Activated naive CD8-positive, alpha-beta T cell treated with anti-CD3 and anti-CD28 coated beads for 36 hours (primary cell): ENCODE data around the gene HSDL1. TPM values are rescaled to one million over a fixed set of nuclear protein-coding genes. Genes with fewer than 3 reads are reported as not detected.

Experiments used
- DNase-seq: peaks from one replicate; pipeline ENCODE4 v3.0.0; 2021
- H3K27ac Mint-ChIP-seq: one replicate; pipeline ENCODE4 v1.8.0; 2022; ENCODE audit warnings: mild to moderate bottlenecking, moderate library complexity, mixed read lengths
- H3K27me3 Mint-ChIP-seq: one replicate; pipeline ENCODE4 v1.8.0; 2022; ENCODE audit warnings: mild to moderate bottlenecking, mixed read lengths
- H3K36me3 Mint-ChIP-seq: one replicate; pipeline ENCODE4 v1.8.0; 2021; ENCODE audit warnings: mild to moderate bottlenecking, mixed read lengths
- H3K4me1 Mint-ChIP-seq: one replicate; pipeline ENCODE4 v1.8.0; 2021; ENCODE audit warnings: mixed read lengths
- H3K4me3 Mint-ChIP-seq: one replicate; pipeline ENCODE4 v1.8.0; 2022; ENCODE audit warnings: mild to moderate bottlenecking, moderate library complexity, mixed read lengths
- H3K9me3 Mint-ChIP-seq: one replicate; pipeline ENCODE4 v1.8.0; 2022; ENCODE audit warnings: mixed read lengths
- total RNA-seq, 2 experiments: library from RNA; stranded (reverse); gene quantifications; one replicate each; pipeline ENCODE4 v1.2.3, GENCODE V29; 2021

HSDL1 gene
- total RNA-seq, 2 experiments from 2014 or later = 13.2 to 13.9 TPM

GRCh38 chr16:84179612-84180320, 34.8 kb upstream of the HSDL1 start:
- Mint-ChIP-seq H3K4me1 (peaks cover 21% of the 10 kb centered on the region), H3K36me3 (peaks cover 4% of the 10 kb centered on the region), H3K4me3 (no peak overlapping the region), H3K9me3 (no peaks in the 10 kb centered on the region), H3K27me3 (no peaks in the 10 kb centered on the region), H3K27ac (no peak overlapping the region)
- no peak for DNase-seq

DNA sequence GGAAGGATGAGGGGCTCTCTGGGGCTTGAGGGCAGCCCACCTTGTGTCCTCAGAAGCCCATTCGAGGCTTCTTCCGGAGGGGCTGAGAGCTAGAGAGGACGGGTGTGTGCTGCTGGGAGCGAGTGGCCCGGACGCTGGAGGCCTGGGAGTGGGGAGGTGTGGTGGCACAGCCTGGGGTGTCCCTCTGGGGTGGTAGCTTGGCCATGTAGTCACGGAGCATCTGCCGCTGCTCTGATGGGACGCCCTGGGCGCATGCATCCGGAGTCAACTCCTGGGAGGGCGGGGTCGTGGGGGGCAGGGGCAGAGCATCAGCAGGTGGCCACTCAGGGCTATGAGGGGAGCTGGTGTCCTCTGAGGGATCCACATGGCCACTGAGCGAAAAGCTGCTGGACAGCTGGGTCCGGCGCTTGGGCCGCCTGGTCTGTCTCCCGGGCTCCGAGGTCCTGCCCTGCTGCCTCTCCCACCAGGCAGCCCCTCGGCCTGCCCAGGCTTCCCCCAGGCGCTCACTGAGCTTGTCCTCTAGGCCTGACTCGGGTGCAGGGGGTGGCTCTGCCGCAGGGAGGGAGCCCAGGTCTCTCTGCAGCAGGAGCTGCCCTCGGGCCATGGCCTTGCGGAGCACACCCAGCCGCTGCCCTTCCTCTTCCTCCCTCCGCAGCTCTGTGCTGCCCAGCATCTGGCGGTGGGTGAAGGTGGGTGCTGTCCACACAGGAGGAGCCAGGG, 34.1 kb upstream of the HSDL1 start:
- H3K4me3 Mint-ChIP-seq = no peak overlapping the region
- no peaks in the 10 kb centered on the region for H3K27me3 Mint-ChIP-seq
- peaks cover 17% of the 10 kb centered on the region for H3K4me1 Mint-ChIP-seq
- no peak overlapping the region for H3K27ac Mint-ChIP-seq
- H3K36me3 Mint-ChIP-seq = no peaks in the 10 kb centered on the region
- no peaks in the 10 kb centered on the region for H3K9me3 Mint-ChIP-seq
- DNase-seq = no peak

- DNase-seq = no peak
- no peak overlapping the region for H3K4me3 Mint-ChIP-seq
- peak overlapping the region; percentile 59 for H3K27ac Mint-ChIP-seq
- peaks cover 17% of the 10 kb centered on the region for H3K4me1 Mint-ChIP-seq
- no peaks in the 10 kb centered on the region for H3K27me3 Mint-ChIP-seq
- no peaks in the 10 kb centered on the region for H3K9me3 Mint-ChIP-seq
- no peaks in the 10 kb centered on the region for H3K36me3 Mint-ChIP-seq
These were observed 33.3 kb upstream of the HSDL1 start for GRCh38 chr16:84178146-84178765.

DNA sequence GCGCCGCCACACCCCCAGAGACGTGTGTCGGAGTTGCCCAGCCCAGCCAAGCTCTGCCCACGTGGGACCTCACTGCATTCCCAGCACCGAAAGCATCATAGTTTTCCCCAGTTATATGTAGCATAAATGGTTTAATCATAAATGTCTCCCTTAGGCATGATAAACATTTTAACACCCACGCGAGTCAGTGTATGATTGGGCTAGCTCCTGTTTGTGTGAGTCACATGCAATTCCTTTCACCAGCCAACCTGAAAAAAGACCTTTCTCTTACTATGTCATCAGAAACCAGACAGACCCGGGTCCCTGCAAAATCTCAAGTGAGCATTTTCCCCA, 32.7 kb upstream of the HSDL1 start:
- Mint-ChIP-seq H3K36me3 (no peaks in the 10 kb centered on the region), H3K4me1 (peaks cover 17% of the 10 kb centered on the region), H3K27me3 (no peaks in the 10 kb centered on the region), H3K27ac (peak overlapping the region; percentile 59), H3K4me3 (no peak overlapping the region), H3K9me3 (no peaks in the 10 kb centered on the region)
- no peak for DNase-seq

- H3K27me3 Mint-ChIP-seq = no peaks in the 10 kb centered on the region
- no peaks in the 10 kb centered on the region for H3K9me3 Mint-ChIP-seq
- H3K4me3 Mint-ChIP-seq = no peak overlapping the region
- no peak overlapping the region for H3K27ac Mint-ChIP-seq
- DNase-seq = no peak
- peaks cover 17% of the 10 kb centered on the region for H3K4me1 Mint-ChIP-seq
- H3K36me3 Mint-ChIP-seq = no peaks in the 10 kb centered on the region
These were observed 31.4 kb upstream of the HSDL1 start for GRCh38 chr16:84176192-84177053.

DNA sequence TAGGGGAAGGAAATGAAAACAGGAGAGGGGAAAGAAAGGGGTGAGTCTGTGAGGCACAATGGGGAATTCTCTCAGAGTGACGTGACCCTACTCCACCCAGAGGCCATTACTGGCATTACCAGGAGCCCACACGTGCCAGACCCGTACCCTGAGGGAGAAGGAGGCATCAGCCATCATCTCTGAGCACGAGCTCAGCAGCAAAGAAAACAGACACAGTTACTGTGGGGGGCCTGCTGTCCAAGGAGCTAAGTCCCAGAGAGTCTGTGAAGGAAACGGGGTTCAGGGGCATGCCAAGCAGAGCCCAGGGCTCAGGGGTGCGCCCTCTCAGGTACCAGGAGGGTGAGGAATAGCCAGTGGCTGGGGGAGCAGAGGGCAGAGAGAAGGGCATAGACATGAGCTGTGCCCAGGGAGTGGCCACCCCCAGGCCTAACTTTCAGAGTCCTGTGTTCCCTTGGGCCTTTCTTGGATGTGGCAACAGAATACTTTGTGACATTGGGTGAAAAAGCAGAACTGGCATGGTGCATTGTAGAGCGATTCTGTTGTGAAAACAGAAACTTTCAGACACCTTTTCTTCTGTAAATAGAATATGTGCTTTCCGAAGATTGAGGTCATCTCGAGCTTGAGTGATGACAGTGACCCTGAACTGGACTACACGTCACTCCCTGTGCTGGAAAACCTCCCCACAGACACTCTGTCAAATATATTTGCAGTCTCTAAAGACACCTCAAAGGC, 30.5 kb upstream of the HSDL1 start:
- no peaks in the 10 kb centered on the region for H3K27me3 Mint-ChIP-seq
- H3K36me3 Mint-ChIP-seq = no peaks in the 10 kb centered on the region
- H3K4me3 Mint-ChIP-seq = no peak overlapping the region
- DNase-seq = peak; percentile 59
- peaks cover 17% of the 10 kb centered on the region for H3K4me1 Mint-ChIP-seq
- no peaks in the 10 kb centered on the region for H3K9me3 Mint-ChIP-seq
- no peak overlapping the region for H3K27ac Mint-ChIP-seq

DNA sequence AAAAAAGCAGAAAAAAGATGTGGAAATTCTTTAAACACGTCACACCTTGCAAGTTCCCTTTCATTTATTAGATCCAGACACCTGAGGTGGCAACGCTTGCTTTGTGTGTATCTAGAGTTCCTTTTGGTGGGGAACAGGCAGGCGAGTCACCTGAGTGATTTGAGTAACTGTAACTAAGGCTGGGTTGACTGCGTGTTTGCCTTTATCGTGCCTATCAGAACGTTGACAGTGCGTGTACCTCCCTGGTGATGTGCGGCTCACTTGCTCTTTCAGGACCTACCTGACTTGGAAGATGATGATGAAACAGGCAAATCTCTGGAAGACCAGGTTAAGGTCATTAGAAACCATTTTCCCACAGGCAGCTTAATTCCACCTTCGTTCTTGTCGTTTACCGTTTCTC, 29.4 kb upstream of the HSDL1 start:
- no peak for DNase-seq
- no peaks in the 10 kb centered on the region for H3K36me3 Mint-ChIP-seq
- H3K27ac Mint-ChIP-seq = no peak overlapping the region
- peaks cover 17% of the 10 kb centered on the region for H3K4me1 Mint-ChIP-seq
- H3K9me3 Mint-ChIP-seq = no peaks in the 10 kb centered on the region
- H3K27me3 Mint-ChIP-seq = peaks cover 8% of the 10 kb centered on the region
- no peak overlapping the region for H3K4me3 Mint-ChIP-seq

DNA sequence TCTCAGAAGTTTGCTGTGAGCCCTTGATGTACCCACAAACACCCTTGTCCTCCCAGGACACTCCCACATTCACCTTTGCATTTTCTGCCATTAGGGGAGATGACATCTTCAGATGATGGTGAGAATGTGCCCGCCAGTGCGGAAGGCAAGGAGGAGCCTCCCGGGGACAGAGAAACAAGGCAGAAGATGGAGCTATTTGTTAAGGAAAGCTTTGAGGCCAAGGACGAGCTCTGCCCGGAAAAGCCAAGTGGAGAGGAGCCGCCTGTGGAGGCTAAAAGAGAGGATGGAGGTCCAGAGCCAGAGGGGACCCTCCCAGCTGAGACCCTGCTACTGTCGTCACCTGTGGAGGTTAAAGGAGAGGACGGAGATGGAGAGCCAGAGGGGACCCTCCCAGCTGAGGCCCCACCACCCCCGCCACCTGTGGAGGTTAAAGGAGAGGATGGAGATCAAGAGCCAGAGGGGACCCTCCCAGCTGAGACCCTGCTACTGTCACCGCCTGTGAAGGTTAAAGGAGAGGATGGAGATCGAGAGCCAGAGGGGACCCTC, 24.9 kb upstream of the HSDL1 start:
- Mint-ChIP-seq H3K9me3 (no peaks in the 10 kb centered on the region), H3K27me3 (peaks cover 12% of the 10 kb centered on the region), H3K27ac (no peak overlapping the region), H3K36me3 (no peaks in the 10 kb centered on the region), H3K4me3 (no peak overlapping the region), H3K4me1 (no peaks in the 10 kb centered on the region)
- DNase-seq = no peak

DNA sequence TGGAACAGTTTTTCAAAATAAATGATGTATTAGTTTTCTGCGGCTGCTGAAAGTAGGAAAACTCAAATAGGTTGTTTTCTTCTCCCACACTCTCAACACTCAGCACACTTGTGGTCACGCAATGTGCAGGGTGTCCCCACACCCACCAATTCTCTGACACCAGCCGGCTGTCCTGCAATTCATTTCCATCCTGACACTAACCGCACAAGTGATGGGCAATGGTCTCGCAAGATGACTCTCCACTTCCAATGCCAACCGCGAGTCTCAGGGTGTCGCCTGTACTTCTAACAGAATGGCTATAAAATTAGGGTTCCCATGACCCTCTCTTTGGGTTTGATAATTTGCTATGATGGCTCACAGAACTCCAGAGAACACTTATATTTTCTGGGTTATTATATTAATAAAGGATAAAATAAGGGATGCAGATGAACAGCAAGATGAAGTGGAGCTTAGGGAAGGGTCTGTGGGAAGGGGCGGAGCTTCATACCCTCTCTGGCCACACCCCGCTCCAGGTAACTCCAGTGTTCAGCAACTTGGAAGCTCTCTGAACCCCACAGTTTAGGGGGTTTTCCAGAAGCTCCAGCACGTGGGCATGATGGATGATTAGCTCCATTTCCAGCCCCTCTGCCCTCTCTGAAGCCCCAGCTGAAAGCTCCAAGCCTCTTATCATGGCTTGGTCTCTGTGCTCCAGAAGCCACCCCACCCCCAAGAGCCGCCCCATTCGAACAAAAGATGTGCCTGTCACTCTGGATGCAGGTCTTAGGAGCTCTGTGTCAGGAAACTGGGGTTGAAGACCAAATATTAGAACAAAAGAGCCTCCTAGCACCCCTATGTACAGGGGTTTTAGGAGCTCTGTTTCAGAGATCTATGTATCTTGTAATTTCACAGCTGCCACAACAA, 22.1 kb upstream of the HSDL1 start:
- Mint-ChIP-seq H3K27me3 (peaks cover 15% of the 10 kb centered on the region), H3K36me3 (no peaks in the 10 kb centered on the region), H3K9me3 (no peaks in the 10 kb centered on the region), H3K4me1 (no peaks in the 10 kb centered on the region), H3K27ac (no peak overlapping the region), H3K4me3 (no peak overlapping the region)
- no peak for DNase-seq

DNA sequence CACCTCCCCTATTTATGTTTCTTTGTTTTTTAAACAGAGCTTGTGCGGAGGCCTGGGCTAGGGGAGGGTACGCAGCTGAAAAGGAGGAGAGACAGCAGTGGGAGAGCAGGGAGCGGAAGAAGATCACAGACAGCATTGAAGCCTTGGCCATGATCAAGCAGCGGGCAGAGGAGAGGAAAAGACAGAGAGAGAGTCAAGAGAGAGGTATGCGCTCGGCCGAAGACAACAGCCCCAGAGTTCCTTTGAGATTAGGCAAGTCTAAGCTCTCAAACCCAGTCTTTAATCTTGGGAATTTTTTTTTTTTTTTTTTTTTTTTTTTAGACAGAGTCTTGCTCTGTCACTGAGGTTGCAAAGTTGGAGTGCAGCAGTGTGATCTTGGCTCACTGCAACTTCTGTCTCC, 20.8 kb upstream of the HSDL1 start:
- Mint-ChIP-seq H3K27ac (no peak overlapping the region), H3K4me3 (no peak overlapping the region), H3K4me1 (no peaks in the 10 kb centered on the region), H3K9me3 (no peaks in the 10 kb centered on the region), H3K27me3 (peaks cover 15% of the 10 kb centered on the region), H3K36me3 (no peaks in the 10 kb centered on the region)
- no peak for DNase-seq

DNA sequence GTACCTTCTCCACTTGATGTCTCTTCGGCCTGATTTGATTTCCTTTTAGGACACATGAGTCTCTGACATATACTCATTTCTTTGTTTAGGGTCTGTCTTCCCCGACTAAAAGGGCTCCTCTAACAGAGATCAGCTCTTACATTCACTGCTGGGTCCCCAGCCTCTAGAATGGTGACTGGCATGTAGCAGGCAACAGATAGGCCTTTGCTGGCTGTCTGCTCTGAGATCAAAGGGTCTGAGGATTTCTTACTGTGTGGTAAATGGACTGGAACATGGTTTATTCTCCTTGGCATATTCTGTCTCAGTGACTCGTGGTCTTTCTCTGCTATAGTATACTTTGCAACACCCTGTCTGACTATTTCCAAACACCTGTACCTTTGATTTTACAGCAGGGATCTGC, 16.8 kb upstream of the HSDL1 start:
- DNase-seq = no peak
- Mint-ChIP-seq H3K27ac (no peak overlapping the region), H3K4me1 (peaks cover 1% of the 10 kb centered on the region), H3K4me3 (no peak overlapping the region), H3K27me3 (peaks cover 37% of the 10 kb centered on the region), H3K36me3 (no peaks in the 10 kb centered on the region), H3K9me3 (no peaks in the 10 kb centered on the region)

DNA sequence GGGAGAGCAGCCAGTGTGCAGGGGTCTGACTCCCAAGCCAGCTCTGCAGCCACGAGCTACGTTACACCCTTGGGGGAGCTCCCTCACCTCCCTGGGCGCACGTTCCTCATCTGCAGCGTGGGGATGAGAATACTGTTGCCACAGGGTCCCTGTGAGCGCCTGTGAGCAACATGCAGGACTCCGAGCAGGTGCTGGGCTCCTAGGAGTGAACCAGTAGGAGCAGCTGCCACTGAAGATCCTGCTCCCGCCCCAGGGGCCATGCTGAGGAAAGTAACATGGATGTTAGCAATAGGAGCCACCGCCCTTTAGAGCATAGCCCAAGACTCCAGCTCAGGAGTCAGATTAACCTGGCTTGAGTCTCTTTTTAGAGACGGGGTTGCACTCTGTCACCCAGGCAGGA, 16.1 kb upstream of the HSDL1 start:
- H3K4me3 Mint-ChIP-seq = no peak overlapping the region
- peaks cover 43% of the 10 kb centered on the region for H3K27me3 Mint-ChIP-seq
- peaks cover 3% of the 10 kb centered on the region for H3K4me1 Mint-ChIP-seq
- no peak overlapping the region for H3K27ac Mint-ChIP-seq
- no peak for DNase-seq
- no peaks in the 10 kb centered on the region for H3K36me3 Mint-ChIP-seq
- no peaks in the 10 kb centered on the region for H3K9me3 Mint-ChIP-seq

- no peaks in the 10 kb centered on the region for H3K36me3 Mint-ChIP-seq
These were observed 14.8 kb upstream of the HSDL1 start for GRCh38 chr16:84159800-84160199.

More at GRCh38 chr16:84159800-84160199, 14.8 kb upstream of the HSDL1 start:
- Mint-ChIP-seq H3K9me3 (no peaks in the 10 kb centered on the region), H3K4me3 (no peak overlapping the region), H3K27ac (no peak overlapping the region), H3K27me3 (peaks cover 50% of the 10 kb centered on the region), H3K4me1 (peaks cover 3% of the 10 kb centered on the region)
- DNase-seq = no peak
